ENCODE results near the gene COL4A1. TPM values are rescaled to one million over a fixed set of nuclear protein-coding genes. Genes with fewer than 3 reads are reported as not detected.

COL4A1 gene
- total RNA-seq, 1 donor from 2014 or later: not detected

DNA sequence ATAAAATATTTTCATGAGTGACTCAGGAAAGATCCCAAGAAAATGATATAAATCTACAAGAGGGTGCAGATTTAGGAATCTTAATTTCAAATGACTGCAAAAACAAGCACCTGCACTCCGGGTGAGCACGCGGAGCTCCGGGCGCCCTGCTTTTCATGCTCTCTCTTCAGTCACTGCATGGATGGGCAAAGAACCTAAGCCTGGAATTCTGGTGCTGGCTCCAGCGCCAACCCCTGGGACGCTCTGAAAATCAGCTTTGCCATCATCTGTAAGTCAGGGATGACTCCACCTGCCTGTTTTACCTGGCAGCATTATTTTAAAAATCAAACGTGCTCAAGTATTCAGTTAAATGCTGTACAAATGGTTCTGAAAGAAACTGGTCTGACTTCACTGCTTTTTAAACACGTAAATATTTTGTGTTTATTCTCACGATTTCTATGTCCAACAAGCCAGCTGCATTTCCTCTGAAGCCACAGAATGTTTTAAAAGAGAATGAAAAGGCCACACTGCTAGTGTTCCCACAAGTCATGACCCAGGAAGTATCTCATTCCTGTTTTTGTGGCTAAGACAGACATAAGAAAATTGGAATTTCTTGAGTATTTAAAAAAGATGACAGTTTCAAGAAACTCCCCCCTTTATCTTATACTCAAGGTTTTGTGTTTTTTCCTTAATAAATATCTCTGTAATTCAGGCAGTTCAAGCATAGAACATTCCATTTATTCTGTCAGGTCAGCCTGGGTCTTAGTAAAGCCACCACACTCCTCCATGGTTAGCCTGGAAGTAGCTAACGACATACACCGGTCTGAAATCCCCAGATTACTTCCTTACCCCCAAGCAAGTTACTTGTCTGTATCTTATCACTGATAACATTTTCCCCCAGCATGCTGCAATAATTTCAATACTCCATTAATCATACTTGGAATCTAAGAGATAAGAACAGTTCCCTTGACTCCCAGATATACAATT is 81.1 kb downstream of the COL4A1 start:
- intact Hi-C loops (cut with micrococcal nuclease): no loop called here

DNA sequence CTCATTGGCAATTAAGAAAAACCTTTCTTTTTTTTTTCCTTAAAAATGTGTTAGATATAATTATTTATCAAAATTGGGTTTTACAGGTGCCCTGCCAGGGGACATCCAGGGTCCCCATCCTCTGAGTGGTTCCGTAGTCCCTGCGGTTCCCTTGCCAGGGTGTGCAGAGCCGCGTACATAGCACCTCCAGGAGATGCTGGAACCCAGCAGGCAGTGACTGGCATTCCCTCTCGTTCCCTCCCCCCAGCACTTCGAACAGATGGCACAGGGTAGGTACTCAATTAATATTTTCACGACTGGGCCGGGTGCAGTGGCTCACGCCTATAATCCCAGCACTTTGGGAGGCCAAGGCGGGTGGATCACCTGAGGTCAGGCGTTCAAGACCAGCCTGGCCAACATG is 82.0 kb downstream of the COL4A1 start:
- intact Hi-C loops (cut with micrococcal nuclease): no loop called here

DNA sequence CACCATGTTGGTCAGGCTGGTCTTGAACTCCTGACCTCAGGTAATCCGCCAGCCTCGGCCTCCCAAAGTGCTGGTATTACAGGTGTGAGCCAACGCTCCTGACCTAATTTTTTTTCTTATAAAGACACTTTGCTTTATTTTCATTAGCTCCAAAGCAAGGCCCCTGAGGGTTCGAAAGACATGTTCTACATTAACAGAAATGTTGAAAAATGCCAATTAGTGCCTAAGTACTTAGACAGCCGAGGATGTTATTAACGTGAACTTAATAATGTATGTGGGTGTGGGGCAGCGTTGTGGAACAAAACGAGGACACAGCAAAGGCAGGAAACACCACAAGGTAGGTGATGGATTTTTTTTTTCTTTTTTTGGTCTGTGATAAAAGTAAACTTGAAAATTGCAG is 82.4 kb downstream of the COL4A1 start:
- intact Hi-C loops (cut with micrococcal nuclease): no loop called here

DNA sequence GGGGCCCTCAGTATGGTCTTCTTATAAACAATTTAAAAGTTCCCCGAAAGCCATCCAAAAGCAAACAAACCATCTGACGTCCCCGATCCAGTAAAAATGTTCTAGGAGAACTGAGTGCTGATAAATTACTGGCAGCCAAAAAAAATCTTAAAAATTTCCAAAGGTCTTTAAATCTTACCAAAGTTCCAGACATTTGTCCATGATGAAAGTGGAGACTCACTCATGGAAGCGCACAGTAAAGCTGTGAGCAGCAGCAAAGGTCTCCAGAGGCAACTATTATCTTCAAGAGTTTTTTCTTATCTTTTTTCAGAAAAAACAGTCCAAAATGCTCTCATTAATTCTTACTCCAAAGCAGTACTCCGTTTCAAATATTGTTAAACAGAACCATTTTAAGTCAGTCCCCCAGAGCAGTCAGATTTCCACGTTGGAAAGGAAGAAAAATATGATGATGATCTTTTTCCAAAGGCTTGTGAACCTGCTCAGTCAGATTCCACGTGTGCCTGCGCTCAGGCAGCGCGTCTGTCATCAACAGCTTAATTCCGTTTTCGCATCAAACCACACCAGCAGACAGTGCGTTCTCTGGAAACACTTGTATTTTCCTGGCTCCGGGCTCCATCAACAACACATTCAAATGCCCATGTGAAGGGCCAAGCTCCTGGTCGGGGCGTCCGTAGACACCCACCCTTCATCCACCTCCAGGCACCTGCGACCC is 85.4 kb downstream of the COL4A1 start:
- intact Hi-C loops (cut with micrococcal nuclease): no loop called here

DNA sequence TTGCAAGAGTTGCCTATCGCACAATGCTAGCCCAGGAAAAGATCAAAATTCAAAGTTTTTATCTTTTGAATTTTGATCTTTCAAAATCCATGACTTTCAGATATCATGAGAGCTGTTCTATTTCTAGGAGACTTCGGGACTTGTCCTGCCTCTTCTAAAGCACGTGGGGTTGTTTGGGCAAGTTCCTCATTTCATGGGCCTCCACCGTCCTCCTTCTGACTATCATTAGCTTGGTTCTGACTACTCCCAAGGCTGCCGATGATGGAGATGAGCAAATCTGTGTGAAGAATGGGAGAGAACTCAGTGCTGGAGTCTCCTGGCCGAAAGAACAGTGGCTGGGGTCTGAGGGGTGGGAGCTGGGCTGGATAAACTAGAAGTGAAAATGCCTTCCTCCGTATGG is 86.5 kb downstream of the COL4A1 start:
- intact Hi-C loops (cut with micrococcal nuclease): no loop called here

DNA sequence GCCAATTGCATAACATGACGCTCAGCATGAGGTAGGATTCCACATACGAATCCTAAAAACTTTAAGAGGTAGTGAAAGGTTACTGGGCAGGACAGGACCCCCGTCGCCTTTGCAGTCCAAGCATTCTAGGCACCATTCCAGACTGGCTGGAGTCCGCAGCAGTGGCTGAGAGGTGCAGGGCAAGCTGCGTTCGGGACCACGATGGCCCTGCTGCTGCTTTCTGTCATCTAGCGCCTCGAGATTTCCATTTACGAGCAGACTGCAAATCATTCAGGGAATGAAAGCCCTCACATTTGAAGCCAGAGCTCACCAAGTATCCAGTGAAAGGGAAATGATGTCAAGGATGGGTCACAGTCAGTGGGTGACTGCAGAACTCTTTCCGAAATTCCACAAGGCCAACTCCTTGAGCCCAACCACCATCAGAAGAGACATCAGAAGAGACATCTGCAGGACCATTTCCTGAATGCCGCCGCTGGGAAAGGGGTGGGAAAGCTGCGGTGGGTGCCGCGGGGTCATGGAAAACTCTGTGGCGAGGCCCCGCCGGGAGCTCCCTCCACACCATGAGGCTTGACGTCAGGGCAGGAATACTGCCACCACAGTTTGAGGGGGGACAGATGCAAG is 88.3 kb downstream of the COL4A1 start:
- intact Hi-C loops (cut with micrococcal nuclease): no loop called here

DNA sequence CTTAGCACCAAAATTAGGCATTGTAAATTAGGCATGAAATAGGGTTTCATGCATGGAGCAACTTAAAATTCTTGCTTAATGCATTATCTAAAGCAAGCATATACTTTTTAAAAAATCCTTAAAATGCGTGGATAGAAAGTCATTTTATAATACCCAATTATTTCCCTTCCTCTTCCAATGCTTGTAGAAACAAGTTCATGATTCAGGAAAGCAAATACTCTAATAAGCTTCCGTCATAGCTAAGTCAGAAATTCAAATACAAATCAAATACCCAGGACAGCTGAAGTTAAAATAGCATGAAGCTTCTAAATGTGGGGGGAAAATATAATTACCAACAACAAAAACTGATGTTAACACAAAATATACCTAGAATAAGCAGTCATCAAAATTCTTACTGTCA is 89.1 kb downstream of the COL4A1 start:
- intact Hi-C loops (cut with micrococcal nuclease): no loop called here

DNA sequence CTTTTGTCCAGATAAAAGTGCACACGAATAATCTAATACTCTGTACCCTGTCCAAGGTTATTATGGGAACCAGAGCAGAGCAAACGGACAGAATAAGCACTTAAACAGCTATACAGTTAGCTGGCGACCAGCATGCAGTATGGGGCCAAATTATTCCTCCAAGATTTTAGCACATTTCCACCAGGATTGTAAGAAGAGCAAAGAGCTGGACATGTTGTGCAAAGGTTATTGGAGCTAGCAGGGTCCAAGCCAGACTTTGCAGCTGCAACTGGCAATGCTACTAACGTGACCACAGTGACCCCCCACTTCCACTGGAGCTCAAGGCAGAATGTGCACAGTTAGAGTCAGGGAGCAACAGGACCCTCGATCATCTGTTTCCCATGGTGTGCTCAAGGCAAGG is 89.9 kb downstream of the COL4A1 start:
- intact Hi-C loops (cut with micrococcal nuclease): no loop called here

DNA sequence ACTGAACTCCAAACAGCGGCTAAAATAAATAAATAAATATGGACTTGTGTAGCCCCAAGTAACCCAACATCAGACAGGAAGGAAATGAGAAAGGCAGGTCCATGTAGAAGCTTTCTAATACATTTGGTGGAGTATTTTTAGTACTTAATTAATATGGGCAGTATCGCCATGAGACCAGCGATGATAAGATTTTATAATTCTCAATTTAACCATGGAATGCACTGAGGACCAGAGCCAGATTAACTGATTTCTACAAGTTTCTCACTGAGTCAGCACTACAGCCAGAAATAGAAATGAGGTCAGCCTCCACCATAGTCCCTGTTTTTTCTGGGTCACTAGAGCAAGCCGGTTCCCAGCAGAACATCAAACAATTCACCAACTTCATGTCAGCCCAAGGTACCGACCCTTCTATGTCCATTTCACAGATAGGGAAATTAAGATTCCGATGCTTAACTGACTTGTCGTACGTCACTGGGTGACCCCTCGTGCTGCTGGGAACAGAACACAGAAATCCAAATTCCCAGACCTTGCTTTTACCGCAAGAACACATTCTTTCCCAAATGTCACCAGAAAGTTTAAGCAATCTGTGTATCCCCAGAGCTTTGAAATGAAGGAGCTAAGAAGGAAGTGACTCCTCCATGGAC is 90.4 kb downstream of the COL4A1 start:
- intact Hi-C loops (cut with micrococcal nuclease): no loop called here

DNA sequence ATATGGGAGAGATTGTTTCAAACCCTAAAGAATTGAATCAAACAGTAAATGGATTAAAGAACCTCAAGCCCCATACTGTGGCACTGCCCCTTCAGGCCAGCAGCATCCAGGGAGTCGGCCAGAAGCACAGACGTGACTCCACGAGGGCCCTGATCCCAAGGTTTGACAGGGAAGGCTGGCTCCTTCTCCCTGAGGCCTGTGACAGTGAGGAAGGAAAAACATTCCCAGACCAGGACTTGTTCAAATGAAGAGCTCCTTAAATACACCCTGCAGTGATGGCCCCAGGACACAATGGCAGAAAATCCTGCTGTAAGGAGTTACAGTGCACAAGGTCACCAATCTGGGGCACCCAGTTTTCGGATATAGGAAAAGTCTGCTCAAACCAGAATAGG is 91.0 kb downstream of the COL4A1 start:
- intact Hi-C loops (cut with micrococcal nuclease): no loop called here

DNA sequence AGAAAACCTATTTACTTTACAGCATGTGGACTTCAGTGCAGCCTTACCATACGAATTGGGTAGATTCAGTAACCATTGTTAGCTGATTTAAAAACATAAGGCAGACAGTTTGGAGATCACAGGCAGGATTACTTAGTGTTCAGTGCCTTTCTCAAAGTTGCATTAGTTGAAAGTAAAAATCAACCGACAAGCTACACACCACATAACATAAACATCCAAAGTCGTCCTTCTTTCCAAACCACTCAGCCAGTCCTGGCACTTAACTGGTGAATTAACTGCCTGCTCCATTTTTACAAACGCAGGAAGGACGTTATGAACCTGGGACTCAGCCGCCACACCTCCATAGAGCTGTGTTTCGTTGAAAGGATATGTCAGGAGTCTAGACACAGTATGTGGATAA is 91.4 kb downstream of the COL4A1 start:
- intact Hi-C loops (cut with micrococcal nuclease): no loop called here

DNA sequence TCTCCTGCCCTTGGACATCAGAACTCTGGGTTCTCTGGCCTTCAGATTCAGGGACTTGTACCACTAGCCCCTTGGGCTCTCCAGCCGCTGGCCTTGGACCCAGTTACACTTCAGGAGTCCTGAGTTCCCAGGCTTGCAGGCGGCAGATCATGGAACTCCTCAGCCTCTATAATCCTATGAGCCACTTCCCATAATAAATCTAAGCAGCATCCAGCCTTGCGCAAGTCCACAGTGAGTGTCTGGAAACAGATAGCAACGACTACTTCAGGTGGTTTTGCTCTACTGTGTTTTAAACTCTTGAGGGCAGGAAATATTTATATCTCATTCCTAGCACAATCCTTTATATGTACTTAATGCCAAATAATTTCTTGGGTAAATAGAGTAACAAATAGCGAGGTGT is 92.3 kb downstream of the COL4A1 start:
- intact Hi-C loops (cut with micrococcal nuclease): no loop called here

DNA sequence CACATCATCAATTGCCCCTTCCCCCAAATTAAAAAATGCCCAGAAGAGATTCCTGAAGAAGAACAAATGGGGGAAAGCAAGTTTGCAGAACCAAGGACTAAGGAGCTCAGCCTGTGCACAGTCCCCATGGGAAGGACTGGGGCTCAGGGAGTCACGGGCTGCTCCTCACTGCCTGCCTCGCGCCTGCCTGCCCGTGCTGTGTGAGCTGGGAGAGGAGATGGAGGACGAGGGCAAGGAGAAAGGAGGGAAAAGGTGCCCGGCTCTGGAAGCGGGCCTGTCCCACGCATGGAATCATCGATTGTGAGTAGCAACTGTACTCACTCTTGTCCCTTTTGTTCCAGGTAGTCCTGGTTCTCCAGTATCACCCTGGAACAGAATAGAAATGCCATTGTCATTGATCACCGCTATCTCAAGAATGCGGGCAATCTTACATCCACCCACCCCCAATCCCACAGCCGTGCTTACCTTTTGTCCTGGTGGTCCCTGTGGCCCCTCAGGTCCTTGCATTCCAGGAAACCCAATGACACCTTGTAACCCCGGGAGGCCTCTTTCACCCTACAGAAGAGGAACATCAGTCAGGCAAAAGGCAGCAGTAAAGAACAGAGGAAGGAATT is 93.4 kb downstream of the COL4A1 start:
- intact Hi-C loops (cut with micrococcal nuclease): no loop called here

DNA sequence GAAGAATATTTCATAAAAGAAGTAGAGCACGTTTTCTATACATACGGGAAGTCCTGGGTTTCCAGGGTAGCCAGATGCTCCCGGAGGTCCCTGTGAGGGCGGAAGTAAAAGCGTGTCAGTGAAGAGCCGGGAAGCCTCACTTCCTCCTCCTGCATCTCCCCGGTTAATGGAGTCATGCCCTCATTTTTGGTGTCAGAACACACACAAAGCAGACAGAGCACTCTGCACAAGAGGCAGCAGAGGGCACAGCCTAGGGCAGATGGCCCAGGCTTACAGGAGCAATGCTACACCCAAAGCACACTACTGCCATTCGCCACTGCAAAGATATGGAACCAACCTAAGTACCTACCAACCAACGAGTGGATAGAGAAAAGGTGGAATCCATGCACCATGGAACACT is 94.4 kb downstream of the COL4A1 start:
- intact Hi-C loops (cut with micrococcal nuclease): no loop called here

DNA sequence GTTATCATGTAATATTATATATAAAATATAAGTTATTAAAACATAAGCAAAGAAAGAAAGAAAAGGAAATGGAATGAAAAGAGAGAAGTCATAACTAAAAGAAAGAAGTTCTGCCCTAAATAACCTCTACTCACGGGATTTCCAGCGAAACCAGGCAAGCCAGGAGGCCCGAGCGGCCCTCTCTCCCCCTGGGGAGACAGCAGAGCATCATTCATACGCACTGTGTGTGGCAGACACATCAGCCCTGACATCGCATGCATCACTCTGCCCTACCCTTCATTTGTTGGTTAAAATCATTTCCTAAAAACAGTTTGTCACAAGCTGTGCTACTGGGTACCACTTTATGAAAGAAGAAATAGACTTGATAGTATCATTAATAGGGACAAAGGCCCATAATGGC is 95.2 kb downstream of the COL4A1 start:
- intact Hi-C loops (cut with micrococcal nuclease): no loop called here

DNA sequence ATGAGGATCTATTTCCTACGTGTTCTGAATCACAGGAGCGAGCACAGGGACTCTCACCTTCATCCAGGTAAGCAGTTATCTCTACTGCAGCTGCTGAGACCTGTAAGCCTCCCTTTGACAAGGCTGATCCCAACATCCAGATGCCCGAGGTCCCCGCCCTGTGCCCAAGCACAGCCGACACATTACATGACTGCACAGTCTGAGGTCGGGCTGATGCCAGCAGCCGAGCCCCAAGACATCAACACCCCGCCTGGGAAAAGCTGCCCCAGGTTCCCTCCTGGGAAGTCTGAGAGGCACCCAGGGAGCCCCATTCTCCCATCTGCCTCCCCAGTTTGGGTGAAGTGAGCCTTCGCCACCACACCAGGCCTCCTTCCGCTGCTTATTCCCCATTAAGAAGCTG is 95.9 kb downstream of the COL4A1 start:
- intact Hi-C loops (cut with micrococcal nuclease): no loop called here

DNA sequence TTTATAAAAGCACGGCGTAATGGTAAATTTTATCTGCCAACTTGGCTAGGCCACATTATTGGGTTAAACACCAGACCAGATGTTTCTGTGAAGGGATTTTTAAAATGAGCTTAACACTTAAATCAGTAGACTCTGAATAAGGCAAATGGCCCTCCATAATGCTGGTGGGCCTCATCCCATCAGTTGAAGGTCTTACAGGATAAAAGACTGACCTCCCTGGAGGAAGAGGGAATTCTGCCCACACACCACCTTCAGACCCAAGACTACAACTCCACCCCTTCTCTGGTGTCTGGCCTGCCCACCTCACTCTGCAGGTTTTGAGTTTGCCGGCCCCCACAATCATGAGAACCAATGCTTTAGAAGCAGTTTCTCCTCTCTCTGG is 96.4 kb downstream of the COL4A1 start:
- intact Hi-C loops (cut with micrococcal nuclease): no loop called here

DNA sequence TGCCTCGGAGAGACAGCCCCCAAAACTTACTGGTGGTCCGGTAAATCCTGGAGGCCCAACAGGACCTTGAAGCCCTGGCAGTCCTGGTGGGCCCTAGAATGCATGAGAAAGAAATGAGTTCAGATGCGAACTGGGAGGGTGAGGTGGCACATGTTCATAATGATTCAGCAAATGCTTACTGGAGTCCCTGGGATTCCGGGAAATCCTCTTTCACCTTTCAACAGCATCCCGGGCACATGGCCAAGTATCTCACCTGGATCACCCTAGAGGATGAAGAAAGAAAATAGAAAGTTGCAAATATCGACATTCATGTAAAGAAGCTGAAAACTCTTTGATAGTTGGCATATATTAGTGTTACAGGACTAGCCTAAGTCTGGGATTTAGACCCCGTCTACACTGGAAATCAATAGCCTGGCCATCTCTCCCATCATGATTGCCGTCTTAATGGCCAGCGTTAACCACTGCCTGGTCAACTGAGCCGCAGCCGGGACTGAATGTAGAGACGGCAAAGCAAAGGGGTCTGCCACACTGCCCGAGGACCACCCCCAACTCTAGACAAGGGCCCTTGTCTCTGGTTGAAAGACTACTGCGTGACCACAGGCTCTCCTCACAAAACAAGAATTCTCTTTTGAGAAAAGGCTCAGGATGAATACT is 96.9 kb downstream of the COL4A1 start:
- intact Hi-C loops (cut with micrococcal nuclease): no loop called here

DNA sequence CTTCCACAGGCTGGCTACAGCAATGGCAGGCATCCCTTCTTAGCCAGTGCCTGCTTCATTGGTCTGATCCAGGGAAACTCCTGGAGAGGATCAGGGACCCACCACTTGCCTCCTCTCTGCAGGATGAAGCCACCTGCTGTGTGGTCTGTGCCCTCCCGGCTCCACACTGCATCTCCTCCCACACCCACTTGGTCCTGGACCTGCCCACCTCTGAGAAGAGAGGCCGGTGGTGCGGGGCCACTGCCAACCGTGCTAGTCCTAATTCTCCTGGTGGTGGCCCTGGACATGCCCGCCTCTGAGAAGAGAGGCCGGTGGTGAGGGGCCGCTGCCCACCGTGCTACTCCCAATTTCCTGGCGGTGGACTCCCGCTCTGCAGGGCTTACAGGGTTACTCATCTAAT is 98.8 kb downstream of the COL4A1 start:
- intact Hi-C loops (cut with micrococcal nuclease): no loop called here

DNA sequence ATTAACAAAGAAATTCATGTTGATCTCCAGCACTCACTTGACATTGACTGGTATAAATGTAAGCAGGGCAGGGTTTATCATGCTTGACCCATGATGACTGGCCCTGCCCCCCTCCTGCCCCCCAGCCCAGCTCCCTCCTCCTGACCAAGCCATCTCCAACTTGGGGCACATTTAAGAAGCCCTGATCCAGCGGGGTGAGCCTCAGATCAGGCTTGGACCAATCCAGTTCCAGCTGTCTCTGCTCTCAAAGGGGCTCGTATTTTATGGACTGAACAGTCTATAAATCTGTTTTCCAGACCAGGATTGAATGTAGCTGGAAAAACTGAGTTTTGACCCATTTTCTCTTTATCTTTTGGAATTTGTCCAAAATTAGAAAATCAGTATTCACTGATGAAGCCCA is 100.0 kb downstream of the COL4A1 start:
- intact Hi-C loops (cut with micrococcal nuclease): no loop called here

DNA sequence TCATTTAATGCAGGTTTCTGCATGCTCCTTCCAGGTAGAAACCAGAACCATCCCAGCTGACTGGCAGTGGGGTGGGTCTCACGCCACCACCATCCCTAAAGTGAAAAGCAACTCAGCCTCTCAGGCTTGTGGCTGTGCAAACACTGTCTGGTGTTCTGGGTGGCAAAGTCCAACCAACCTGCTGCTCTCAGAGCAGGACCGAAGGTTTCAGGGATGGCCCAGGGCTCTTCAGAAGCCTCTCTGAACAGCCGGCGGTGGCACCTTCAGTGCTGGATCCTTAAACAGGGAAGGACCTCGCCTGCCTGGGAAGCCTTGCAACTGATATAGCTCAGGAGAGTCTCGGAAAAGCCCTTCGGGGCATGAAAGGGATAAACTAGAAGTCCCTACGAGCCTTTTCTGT is 100.8 kb downstream of the COL4A1 start:
- intact Hi-C loops (cut with micrococcal nuclease): no loop called here
